ENCODE data around the gene CDKAL1.

Gene CDKAL1

GRCh38 chr6:21064756-21065340 lies 530.6 kb downstream of the CDKAL1 start:
- H3K79me2 ChIP-seq (ENCODE audit: low read length) = no peaks in the 10 kb centered on the region
- no peaks in the 10 kb centered on the region for H3F3A ChIP-seq (ENCODE audit: insufficient read depth, low read length)
- H3K4me1 ChIP-seq (ENCODE audit: low read length) = no peaks in the 10 kb centered on the region
- H3K36me3 ChIP-seq (replicated peaks; ENCODE audit: insufficient read depth, low read length) = no peaks in the 10 kb centered on the region
- H2AFZ ChIP-seq (ENCODE audit: low read length) = no peak overlapping the region
- no peak overlapping the region for H3K4me2 ChIP-seq (ENCODE audit: low read depth, low read length)
- no peaks in the 10 kb centered on the region for H4K20me1 ChIP-seq (ENCODE audit: insufficient read depth, low read length)
- no peak overlapping the region for H3K27ac ChIP-seq (ENCODE audit: low read length)
- no peaks in the 10 kb centered on the region for H3K9me3 ChIP-seq (replicated peaks; ENCODE audit: insufficient read depth, low read length)
- DNase-seq = no peak
- H3K4me3 ChIP-seq (ENCODE audit: low read length) = no peak overlapping the region
- no peak for TF ChIP-seq EZH2 (optimal IDR thresholded peaks at IDR 0.05; ENCODE audit: low read depth, low read length)
- no peak for TF ChIP-seq CTCF (IDR thresholded peaks at IDR 0.05; ENCODE audit: low read length)
- TF ChIP-seq EZH2phosphoT487 (IDR thresholded peaks at IDR 0.05; ENCODE audit: low read length) = no peak
- no peaks in the 10 kb centered on the region for H3K27me3 ChIP-seq (replicated peaks; ENCODE audit: insufficient read depth, low read length)
- H3K9ac ChIP-seq (ENCODE audit: low read length) = no peak overlapping the region
- no peaks in the 10 kb centered on the region for H3K9me2 ChIP-seq (replicated peaks; ENCODE audit: insufficient read depth, low read length)

GRCh38 chr6:21067521-21067920 lies 533.3 kb downstream of the CDKAL1 start:
- Histone ChIP-seq H2AFZ (ENCODE audit: low read length) (no peak overlapping the region), H3K4me3 (ENCODE audit: low read length) (no peak overlapping the region), H3K4me2 (ENCODE audit: low read depth, low read length) (no peak overlapping the region), H3K27ac (ENCODE audit: low read length) (no peak overlapping the region), H3K79me2 (ENCODE audit: low read length) (no peaks in the 10 kb centered on the region), H3F3A (ENCODE audit: insufficient read depth, low read length) (no peaks in the 10 kb centered on the region), H3K9me3 (replicated peaks; ENCODE audit: insufficient read depth, low read length) (no peaks in the 10 kb centered on the region), H3K9ac (ENCODE audit: low read length) (no peak overlapping the region), H4K20me1 (ENCODE audit: insufficient read depth, low read length) (no peaks in the 10 kb centered on the region), H3K4me1 (ENCODE audit: low read length) (no peaks in the 10 kb centered on the region), H3K27me3 (replicated peaks; ENCODE audit: insufficient read depth, low read length) (no peaks in the 10 kb centered on the region), H3K9me2 (replicated peaks; ENCODE audit: insufficient read depth, low read length) (no peaks in the 10 kb centered on the region), H3K36me3 (replicated peaks; ENCODE audit: insufficient read depth, low read length) (no peaks in the 10 kb centered on the region)
- no peak for TF ChIP-seq EZH2phosphoT487 (IDR thresholded peaks at IDR 0.05; ENCODE audit: low read length)
- DNase-seq = no peak

- Histone ChIP-seq H3K27ac (ENCODE audit: low read length) (no peak overlapping the region), H3F3A (ENCODE audit: insufficient read depth, low read length) (no peaks in the 10 kb centered on the region), H3K4me2 (ENCODE audit: low read depth, low read length) (no peak overlapping the region), H3K9me2 (replicated peaks; ENCODE audit: insufficient read depth, low read length) (no peaks in the 10 kb centered on the region), H2AFZ (ENCODE audit: low read length) (no peak overlapping the region), H3K4me3 (ENCODE audit: low read length) (no peak overlapping the region), H3K79me2 (ENCODE audit: low read length) (no peaks in the 10 kb centered on the region), H3K27me3 (replicated peaks; ENCODE audit: insufficient read depth, low read length) (no peaks in the 10 kb centered on the region), H3K36me3 (replicated peaks; ENCODE audit: insufficient read depth, low read length) (no peaks in the 10 kb centered on the region), H4K20me1 (ENCODE audit: insufficient read depth, low read length) (no peaks in the 10 kb centered on the region), H3K4me1 (ENCODE audit: low read length) (no peaks in the 10 kb centered on the region), H3K9ac (ENCODE audit: low read length) (no peak overlapping the region), H3K9me3 (replicated peaks; ENCODE audit: insufficient read depth, low read length) (no peaks in the 10 kb centered on the region)
- no peak for DNase-seq
- TF ChIP-seq EZH2phosphoT487 (IDR thresholded peaks at IDR 0.05; ENCODE audit: low read length) = no peak
- no peak for TF ChIP-seq CTCF (IDR thresholded peaks at IDR 0.05; ENCODE audit: low read length)
- TF ChIP-seq EZH2 (optimal IDR thresholded peaks at IDR 0.05; ENCODE audit: low read depth, low read length) = no peak
Measured at GRCh38 chr6:21070620-21071019, 536.4 kb downstream of the CDKAL1 start.

DNA sequence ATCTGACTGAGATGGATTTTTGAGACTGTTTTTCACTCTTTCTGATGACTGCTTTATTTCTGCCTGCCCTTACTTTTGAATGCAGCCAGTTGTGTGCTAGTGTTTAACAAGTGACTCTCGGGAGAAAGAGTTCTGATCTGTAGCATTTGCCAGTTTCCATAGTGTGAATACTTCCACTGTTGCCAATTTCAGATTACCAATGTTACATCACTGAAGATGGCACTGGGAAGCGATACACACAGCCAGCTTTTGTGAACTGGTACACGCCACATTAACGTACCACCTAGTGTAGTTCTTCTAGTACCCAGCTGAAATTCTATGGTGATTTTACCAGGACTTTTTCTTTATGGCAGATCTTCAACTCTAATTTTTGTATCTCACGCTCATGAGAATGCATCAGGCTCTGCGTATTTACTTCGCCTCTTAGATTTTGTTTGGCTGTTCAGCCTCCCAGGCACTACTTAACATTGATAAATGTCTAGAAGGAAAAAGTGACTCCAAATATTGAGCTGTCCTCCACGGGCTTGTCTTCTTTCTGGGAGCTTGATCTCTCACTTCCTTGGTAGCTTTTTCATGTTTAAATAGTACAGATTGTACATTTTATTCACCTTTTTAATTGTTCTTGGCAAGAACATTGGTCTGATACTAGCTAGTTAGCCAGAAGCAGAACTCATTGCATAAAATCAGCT lies 537.7 kb downstream of the CDKAL1 start:
- H3K4me1 ChIP-seq (ENCODE audit: low read length) = no peaks in the 10 kb centered on the region
- H2AFZ ChIP-seq (ENCODE audit: low read length) = no peak overlapping the region
- no peak overlapping the region for H3K9ac ChIP-seq (ENCODE audit: low read length)
- H3K9me2 ChIP-seq (replicated peaks; ENCODE audit: insufficient read depth, low read length) = no peaks in the 10 kb centered on the region
- H4K20me1 ChIP-seq (ENCODE audit: insufficient read depth, low read length) = no peaks in the 10 kb centered on the region
- no peak for TF ChIP-seq EZH2phosphoT487 (IDR thresholded peaks at IDR 0.05; ENCODE audit: low read length)
- TF ChIP-seq CTCF (IDR thresholded peaks at IDR 0.05; ENCODE audit: low read length) = no peak
- H3K27me3 ChIP-seq (replicated peaks; ENCODE audit: insufficient read depth, low read length) = no peaks in the 10 kb centered on the region
- no peak overlapping the region for H3K4me2 ChIP-seq (ENCODE audit: low read depth, low read length)
- H3K79me2 ChIP-seq (ENCODE audit: low read length) = no peaks in the 10 kb centered on the region
- no peak overlapping the region for H3K27ac ChIP-seq (ENCODE audit: low read length)
- no peaks in the 10 kb centered on the region for H3K36me3 ChIP-seq (replicated peaks; ENCODE audit: insufficient read depth, low read length)
- H3F3A ChIP-seq (ENCODE audit: insufficient read depth, low read length) = no peaks in the 10 kb centered on the region
- no peak for DNase-seq
- no peaks in the 10 kb centered on the region for H3K9me3 ChIP-seq (replicated peaks; ENCODE audit: insufficient read depth, low read length)
- no peak overlapping the region for H3K4me3 ChIP-seq (ENCODE audit: low read length)
